T-helper 2 cell (primary cell): ENCODE measurements around the gene FCER1G.
A peak's percentile ranks its signal among the peaks of the same experiment; 100 is the strongest.

ENCODE experiments used
- DNase-seq, 5 experiments: peaks; one replicate each; pipeline versions ENCODE4 v3.0.0 to v3.0.0-alpha.2; 2012 to 2022
- total RNA-seq, 2 donors: gene quantifications; one replicate each; lab custom pipeline; 2026; lab: John Stamatoyannopoulos, UW

Gene FCER1G
- total RNA-seq = 0 to 0.13 reads per million in 2 donors

- DNase-seq = no peak
Measured at GRCh38 chr1:161215076-161215475, at the start of gene FCER1G. FCER1G (plus strand) TSS chr1:161215295; CDS start chr1:161215322, 27 bp downstream.

- DNase-seq = peak; percentile 74 to 98 (median 89)
Measured at GRCh38 chr1:161165742-161166668, 49.1 kb upstream of the FCER1G start, which contains the start of gene PPOX. PPOX (plus strand) TSS chr1:161166426; CDS start chr1:161166848, 422 bp downstream.

- no peak for DNase-seq
Measured at GRCh38 chr1:161166669-161167548, 48.2 kb upstream of the FCER1G start.

GRCh38 chr1:161168906-161169305 lies 46.2 kb upstream of the FCER1G start:
- DNase-seq = no peak

GRCh38 chr1:161171191-161171590 lies 43.9 kb upstream of the FCER1G start:
- DNase-seq = no peak

- DNase-seq = no peak
Measured at GRCh38 chr1:161171696-161172095, 43.4 kb upstream of the FCER1G start.

- no peak for DNase-seq
Measured at GRCh38 chr1:161172349-161172748, 42.7 kb upstream of the FCER1G start.

- no peak for DNase-seq
Measured at GRCh38 chr1:161172776-161173376, 42.2 kb upstream of the FCER1G start.

- DNase-seq = no peak
Measured at GRCh38 chr1:161173711-161174110, 41.4 kb upstream of the FCER1G start.

- DNase-seq = no peak
Measured at GRCh38 chr1:161174911-161175310, 40.2 kb upstream of the FCER1G start.

GRCh38 chr1:161175771-161176453 lies 39.2 kb upstream of the FCER1G start:
- DNase-seq = no peak

GRCh38 chr1:161176468-161177111 lies 38.5 kb upstream of the FCER1G start:
- no peak for DNase-seq

GRCh38 chr1:161177112-161177935 lies 37.8 kb upstream of the FCER1G start, which contains the start of gene B4GALT3:
B4GALT3 (minus strand) TSS chr1:161177507; CDS start chr1:161176060, 1,447 bp downstream.
- peak; percentile 84 to 95 (median 88) for DNase-seq

- DNase-seq = no peak
Measured at GRCh38 chr1:161177936-161178244, 37.2 kb upstream of the FCER1G start.

GRCh38 chr1:161179698-161180097 lies 35.4 kb upstream of the FCER1G start:
- no peak for DNase-seq

GRCh38 chr1:161180639-161181038 lies 34.5 kb upstream of the FCER1G start:
- DNase-seq = no peak

- DNase-seq = peak in 3 of 5 experiments; percentile 37 to 92 (median 39)
Measured at GRCh38 chr1:161182214-161182613, 32.9 kb upstream of the FCER1G start.

- peak in 4 of 5 experiments; percentile 28 to 96 (median 74) for DNase-seq
Measured at GRCh38 chr1:161185282-161185682, 29.8 kb upstream of the FCER1G start.

GRCh38 chr1:161185732-161186311 lies 29.3 kb upstream of the FCER1G start:
- no peak for DNase-seq

GRCh38 chr1:161187311-161187710 lies 27.8 kb upstream of the FCER1G start:
- DNase-seq = no peak
